ENCODE results near the gene MFGE8.

Gene MFGE8

GRCh38 chr15:88874275-88874674 is 38.9 kb downstream of the MFGE8 start:
- no peak for DNase-seq (ENCODE audit: low read depth in 3 of 3)

- no peak for DNase-seq (ENCODE audit: low read depth in 3 of 3)
Measured at GRCh38 chr15:88873786-88874185, 39.4 kb downstream of the MFGE8 start.

GRCh38 chr15:88872706-88873105 is 40.5 kb downstream of the MFGE8 start:
- DNase-seq (ENCODE audit: low read depth in 3 of 3) = no peak

- DNase-seq (ENCODE audit: low read depth in 3 of 3) = no peak
Measured at GRCh38 chr15:88872106-88872505, 41.1 kb downstream of the MFGE8 start.

- DNase-seq (ENCODE audit: low read depth in 3 of 3) = no peak
Measured at GRCh38 chr15:88871313-88871712, 41.9 kb downstream of the MFGE8 start.

GRCh38 chr15:88866295-88866881 is 46.8 kb downstream of the MFGE8 start:
- DNase-seq (ENCODE audit: low read depth in 3 of 3) = no peak

- DNase-seq (ENCODE audit: low read depth in 3 of 3) = no peak
Measured at GRCh38 chr15:88865498-88866099, 47.6 kb downstream of the MFGE8 start.

- DNase-seq (ENCODE audit: low read depth in 3 of 3) = no peak
Measured at GRCh38 chr15:88864861-88865497, 48.2 kb downstream of the MFGE8 start.

GRCh38 chr15:88863412-88863811 is 49.8 kb downstream of the MFGE8 start:
- DNase-seq (ENCODE audit: low read depth in 3 of 3) = no peak

GRCh38 chr15:88860212-88860611 is 53.0 kb downstream of the MFGE8 start:
- DNase-seq (ENCODE audit: low read depth in 3 of 3) = no peak

GRCh38 chr15:88859550-88859949 is 53.6 kb downstream of the MFGE8 start:
- no peak for DNase-seq (ENCODE audit: low read depth in 3 of 3)

- no peak for DNase-seq (ENCODE audit: low read depth in 3 of 3)
Measured at GRCh38 chr15:88858934-88859333, 54.2 kb downstream of the MFGE8 start.

GRCh38 chr15:88852476-88852875 is 60.7 kb downstream of the MFGE8 start:
- DNase-seq (ENCODE audit: low read depth in 3 of 3) = no peak

- DNase-seq (ENCODE audit: low read depth in 3 of 3) = no peak
Measured at GRCh38 chr15:88849376-88850072, 63.7 kb downstream of the MFGE8 start.
